T1000 (cell line): ENCODE data around the gene IFT81.
"Not testable (repeated sequence)": the region's sequence is repeated elsewhere in the genome, so short reads cannot be mapped to it uniquely, and the experiment has no call there.

Experiments
- DNase-seq: peaks from one replicate; lab custom pipeline; 2025; ENCODE audit warnings: mixed read lengths; lab: John Stamatoyannopoulos, UW

IFT81 gene

DNA sequence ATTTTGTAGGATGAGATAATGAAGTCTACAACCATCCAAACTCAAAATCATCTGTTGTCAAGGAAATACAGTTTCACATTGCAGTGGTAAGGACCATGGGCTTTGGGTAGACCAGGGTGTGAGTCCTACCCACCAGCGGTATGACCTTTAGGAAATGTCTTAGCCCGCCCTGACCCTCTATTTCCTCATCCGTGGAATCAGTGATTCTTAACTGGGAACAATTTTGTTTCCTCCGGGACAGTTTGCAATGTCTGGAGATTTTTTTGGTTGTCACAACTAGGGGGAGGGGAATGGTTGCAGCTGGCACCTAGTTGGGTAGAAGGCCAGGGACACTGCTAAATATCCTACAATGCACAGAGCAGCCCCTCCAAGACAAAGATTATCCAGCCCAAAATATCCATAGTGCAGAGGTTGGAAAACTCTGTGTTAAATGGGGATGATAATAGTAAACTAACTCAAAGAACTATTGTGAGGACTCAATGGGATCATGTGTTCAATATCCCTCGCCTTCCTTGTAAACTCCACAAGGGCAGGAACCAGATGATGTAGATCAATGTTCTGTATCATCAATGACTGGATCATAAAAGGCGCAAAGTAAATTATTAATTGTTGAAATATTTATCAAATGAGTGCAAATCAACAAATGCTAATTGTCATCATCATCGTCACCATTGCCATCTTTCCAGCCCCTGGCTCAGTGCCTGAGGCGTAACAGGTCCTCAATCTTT is 15.7 kb upstream of the IFT81 start:
- DNase-seq, result no peak

DNA sequence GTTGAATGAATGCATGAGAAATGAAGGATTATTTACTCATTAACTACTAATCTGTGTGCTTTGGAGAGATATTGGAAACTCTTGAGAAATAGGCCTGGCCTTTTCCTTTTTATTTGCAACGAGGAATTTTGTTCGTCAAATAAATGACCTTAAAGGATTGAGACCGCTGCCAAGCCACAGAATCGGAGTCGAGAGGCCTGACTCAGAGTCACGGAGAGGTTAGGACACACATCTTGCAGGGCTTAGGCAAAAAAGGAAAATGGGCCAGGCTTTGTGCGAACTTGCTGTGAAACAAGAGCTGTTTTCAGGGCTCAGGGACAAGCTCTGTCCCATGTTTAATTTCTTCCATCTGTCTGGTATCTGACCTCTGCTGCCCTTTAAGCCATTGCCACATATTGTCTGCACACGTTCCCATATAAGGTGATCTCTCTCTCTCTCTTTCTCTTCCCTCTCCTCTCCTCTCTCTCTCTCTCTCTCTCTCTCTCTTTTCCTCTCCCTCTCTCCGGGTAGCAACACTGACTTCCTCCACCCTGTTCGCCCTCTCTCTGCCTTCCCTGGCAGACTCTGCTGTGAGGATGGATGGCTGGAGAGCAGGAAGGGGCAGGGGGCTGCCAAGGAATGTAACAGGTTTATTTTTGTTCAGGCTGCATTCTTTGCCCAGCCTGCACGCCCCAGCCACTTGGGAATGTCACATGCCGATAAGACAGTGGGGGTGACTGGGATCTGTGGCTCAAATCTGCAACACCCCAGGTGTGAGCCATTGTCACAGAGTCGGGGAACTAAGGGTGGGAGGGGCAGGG is 14.9 kb upstream of the IFT81 start:
- peak; percentile 59 for DNase-seq

- no peak for DNase-seq
These were observed 14.2 kb upstream of the IFT81 start for GRCh38 chr12:110109837-110110535.

DNA sequence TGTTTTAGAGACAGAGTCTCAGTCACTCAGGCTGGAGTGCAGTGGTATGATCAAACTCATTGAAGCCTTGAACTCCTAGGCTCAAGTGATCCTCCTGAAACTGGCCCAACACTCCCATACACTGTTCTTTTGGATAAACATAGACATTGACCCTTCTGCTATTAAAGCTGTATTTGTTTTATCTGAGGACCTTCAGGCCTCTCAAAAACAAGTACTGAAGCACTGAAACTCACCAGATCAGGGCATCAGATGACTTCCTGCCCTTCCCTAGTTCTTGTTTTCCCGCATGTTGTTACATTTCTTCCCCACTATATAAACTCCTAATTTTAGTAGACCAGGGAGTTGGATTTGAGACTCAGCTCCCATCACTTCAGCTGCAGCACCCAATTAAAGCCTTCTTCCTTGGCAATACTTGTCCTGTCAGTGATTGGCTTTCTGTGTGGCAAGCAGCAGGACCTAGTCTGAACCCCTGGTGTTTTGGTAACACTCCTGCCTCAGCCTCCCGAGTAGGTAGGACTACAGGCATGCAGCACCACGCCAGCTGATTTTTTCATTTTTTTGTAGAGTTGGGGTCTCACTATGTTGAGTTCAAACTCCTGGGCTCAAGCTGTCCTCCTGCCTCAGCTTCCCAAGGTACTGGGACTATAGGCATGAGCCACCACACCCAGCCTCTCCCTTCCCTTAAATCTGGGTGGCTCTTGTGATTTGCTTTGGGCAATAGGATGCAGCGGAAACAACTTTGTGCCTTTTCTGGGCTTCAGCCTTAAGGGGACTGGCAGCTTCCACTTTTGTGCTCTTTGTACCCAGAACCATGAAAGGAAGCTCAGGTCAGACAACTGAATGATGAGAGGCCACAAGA is 12.5 kb upstream of the IFT81 start:
- no peak for DNase-seq

GRCh38 chr12:110112335-110112660 is 11.9 kb upstream of the IFT81 start:
- DNase-seq, result no peak

- no peak for DNase-seq
These were observed 9.6 kb upstream of the IFT81 start for GRCh38 chr12:110114528-110114937.

- no peak for DNase-seq
These were observed 8.5 kb upstream of the IFT81 start for GRCh38 chr12:110115675-110116074.

DNA sequence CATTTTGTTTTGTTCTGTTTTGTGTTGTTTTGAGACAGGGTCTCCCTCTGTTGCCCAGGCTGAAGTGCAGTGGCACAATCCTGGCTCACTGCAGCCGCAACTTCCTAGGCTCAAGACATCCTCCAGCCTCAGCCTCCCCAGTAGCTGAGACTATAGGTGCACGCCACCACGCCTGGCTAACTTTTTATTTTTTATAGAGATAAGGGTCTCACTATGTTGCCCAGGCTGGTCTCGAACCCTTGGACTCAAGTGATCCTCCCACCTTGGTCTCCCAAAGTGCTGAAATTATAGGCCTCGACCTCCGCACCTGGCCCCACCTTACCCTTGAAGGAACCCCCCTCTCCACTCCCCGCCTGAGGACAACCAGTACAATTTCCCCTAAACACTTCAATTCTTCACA is 7.5 kb upstream of the IFT81 start:
- no peak for DNase-seq

DNA sequence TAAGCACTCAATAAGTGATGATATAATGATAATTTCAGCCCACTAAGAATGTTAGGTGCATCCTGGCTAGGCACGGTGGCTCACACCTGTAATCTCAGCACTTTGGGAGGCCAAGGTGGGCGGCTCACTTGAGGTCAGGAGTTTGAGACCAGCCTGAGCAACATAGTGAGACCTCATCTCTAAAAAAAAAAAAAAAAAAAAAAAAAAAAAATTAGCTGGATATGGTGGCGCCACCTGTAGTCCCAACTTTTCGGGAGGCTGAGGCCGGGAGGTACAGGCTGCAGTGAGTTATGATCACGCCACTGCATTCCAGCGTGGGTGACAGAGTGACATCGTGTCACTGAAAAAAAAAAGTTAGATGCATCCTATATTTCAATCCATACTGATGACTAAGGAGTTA is 6.9 kb upstream of the IFT81 start:
- not testable (repeated sequence) for DNase-seq

- no peak for DNase-seq
These were observed 6.0 kb upstream of the IFT81 start for GRCh38 chr12:110117956-110118685.

GRCh38 chr12:110122929-110123328 is 1.2 kb upstream of the IFT81 start:
- DNase-seq, result no peak

DNA sequence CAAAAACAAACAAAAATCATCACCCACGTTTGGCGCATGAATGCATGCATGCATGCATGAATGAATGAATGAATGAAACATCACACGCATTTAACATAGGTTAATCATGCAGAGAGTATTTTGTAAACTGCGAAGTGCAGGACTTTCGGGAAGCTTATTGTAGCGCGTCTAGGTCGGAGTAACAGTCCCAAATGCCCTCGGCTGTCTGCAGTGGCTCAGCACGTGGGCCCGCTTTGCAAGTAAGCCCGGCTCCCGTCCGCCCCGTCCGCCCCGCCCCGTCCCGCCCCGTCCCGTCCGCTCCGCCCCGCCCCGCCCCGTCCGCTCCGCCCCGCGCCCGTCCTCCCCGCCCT is 263 bp upstream of the IFT81 start:
- no peak for DNase-seq

GRCh38 chr12:110126557-110126956 is 2.4 kb downstream of the IFT81 start:
- DNase-seq, result no peak

DNA sequence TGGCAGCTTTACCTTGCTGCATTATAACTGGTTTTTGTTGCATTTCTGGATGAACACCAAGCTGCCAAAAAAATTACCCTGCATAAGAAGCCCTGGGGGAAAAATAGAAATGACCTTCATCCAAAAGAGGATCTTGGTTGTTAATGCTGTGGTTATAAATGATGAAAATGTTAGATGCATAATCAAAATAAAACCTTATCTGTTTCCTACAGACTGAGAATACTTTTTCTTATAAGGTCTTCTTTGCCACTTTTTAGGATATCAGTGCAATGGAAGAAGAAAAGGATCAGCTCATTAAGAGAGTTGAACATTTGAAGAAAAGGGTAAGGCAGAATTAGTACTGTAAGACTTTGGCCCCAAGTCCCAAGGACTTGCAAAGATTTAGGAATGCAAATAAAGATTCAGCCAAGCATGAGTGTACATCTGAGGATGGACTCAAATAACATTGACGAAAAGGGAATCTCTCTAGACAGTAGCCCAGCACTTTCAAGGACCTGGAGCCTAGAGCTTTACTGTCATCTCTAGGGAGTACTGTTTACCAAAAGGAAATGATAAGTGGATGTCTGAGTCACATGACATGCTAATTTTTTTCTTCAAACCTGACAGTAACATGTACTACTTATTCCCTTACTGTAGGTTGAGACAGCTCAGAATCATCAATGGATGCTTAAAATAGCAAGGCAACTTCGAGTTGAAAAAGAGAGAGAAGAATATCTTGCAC is 10.7 kb downstream of the IFT81 start:
- DNase-seq, result no peak

- no peak for DNase-seq
These were observed 11.6 kb downstream of the IFT81 start for GRCh38 chr12:110135806-110136205.

GRCh38 chr12:110137786-110138185 is 13.6 kb downstream of the IFT81 start:
- no peak for DNase-seq

DNA sequence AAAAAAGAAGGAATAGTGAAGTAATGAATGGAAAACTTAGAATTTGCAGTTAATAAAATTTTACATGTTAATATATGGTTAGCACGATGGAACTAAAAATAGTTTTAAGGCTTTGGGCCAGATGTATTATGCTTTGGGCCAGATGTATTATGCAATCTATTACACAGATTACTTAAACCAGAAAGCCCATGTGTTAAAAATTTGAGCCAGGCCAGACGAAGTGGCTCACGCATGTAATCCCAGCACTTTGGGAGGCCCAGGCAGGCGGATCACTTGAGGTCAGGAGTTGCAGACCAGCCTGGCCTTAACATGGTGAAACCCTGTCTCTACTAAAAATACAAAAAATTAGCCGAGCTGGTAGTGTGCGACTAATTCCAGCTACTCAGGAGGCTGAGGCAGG is 17.2 kb downstream of the IFT81 start:
- no peak for DNase-seq

- no peak for DNase-seq
These were observed 22.8 kb downstream of the IFT81 start for GRCh38 chr12:110146986-110147385.

GRCh38 chr12:110149086-110149660 is 25.0 kb downstream of the IFT81 start:
- no peak for DNase-seq

DNA sequence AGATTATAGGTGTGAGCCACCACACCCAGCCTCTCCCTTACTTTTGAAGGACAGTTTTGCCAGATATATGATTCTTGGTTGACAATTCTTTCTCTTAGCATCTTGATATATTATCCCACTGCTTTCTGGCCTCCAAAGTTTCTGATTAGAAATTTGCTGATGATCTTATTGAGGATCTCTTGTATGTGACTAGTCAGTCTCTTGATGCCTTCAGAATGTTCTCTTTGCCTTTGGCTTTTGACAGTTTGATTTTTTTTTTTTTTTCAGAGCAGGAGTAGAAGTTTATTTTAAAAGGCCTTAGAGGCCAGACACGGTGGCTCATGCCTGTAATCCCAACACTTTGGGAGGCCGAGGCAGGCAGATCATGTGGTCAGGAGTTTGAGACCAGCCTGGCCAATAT is 32.6 kb downstream of the IFT81 start:
- DNase-seq, result no peak
